ACHN (cell line): Measurements from ENCODE around the gene GOLT1A.

Experiments used
- DNase-seq: peaks from one replicate; pipeline ENCODE4 v3.0.0-alpha.2; 2015
- in situ Hi-C: cut with HindIII; loops from 2 replicates; pipeline ENCODE4 v1.10.0; 2017; ENCODE audit warnings: low sequenced_read_pairs, low pct_ligation_motif_present, low pct_unique_long_range_greater_than_20kb

GOLT1A gene

DNA sequence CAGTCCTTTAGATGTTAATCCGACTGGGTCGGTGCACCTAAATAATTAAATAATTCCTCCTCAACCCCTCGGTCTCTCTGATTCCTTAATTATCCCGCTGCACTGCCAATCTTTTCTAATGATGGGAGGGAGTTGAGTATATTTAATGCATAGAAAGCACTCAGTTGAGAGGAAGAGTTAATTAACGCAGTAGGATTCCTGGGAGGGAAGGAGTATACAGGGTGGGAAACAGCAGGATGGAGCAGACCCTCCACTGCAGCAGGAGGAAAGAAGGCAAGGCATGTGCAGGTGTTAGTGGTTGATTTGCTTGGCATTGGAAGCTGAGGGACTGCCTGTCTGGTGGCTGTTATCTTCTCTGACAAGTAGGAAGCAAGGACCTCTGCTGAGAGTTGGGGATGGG lies 37.7 kb downstream of the GOLT1A start:
- DNase-seq, result no peak
- in situ Hi-C loops, result no loop called here

DNA sequence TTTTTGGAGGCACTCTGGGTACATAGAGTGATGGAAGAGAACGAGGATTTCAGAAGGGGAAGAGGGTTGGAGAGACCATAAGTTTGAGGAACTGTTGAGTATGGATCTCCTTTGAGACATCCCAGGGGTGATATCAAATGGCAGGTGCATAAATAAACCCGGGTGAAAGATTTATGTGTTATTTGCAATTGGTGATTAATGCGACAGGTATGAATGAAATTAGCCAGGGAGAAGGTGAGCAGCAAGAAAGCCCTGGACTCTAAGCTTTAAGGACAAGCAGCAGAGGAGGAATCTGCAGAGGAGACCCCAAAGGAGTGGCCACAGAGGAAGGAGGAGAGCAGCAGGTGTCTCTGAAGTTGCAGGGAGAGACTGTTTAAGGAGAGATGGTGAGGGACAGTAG lies 38.8 kb downstream of the GOLT1A start:
- in situ Hi-C loops, result loop anchor here (25.0 kb wide), 1 partner anchor 187 kb away; the partner anchor contains the start of gene PLEKHA6
- DNase-seq, result no peak

DNA sequence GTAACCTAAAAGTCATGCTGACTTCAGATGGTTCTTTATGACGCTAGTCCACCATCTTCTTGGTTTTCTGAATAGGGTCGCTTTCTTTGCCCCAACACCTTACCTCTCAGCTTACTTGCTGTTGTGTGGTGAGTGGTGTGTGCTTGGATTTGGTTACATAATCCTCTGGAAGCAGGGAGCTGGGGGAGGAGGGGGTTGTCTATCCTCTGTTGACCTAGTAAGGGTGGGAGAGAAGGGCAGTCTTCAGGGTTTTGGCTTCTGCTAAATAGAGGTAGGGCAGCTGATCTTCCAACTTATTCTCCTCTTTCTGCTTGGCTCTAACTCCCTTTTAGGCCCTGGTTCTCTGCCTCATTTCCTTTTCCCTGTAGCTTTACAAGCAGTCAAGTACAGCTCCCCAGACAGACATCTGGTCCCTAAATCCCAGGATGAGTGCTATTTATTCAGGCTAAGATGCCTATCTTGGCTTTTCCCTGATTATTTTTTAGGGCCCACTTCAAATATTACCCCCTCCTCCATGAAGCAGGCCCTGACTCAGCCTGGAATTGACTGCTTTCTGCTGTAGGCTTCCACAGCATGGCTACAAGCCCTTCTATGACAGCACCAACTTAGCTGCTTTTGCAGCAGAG lies 41.3 kb downstream of the GOLT1A start:
- no peak for DNase-seq
- in situ Hi-C loops, result loop anchor here (25.0 kb wide), 1 partner anchor 190 kb away; the partner anchor contains the start of gene PLEKHA6

DNA sequence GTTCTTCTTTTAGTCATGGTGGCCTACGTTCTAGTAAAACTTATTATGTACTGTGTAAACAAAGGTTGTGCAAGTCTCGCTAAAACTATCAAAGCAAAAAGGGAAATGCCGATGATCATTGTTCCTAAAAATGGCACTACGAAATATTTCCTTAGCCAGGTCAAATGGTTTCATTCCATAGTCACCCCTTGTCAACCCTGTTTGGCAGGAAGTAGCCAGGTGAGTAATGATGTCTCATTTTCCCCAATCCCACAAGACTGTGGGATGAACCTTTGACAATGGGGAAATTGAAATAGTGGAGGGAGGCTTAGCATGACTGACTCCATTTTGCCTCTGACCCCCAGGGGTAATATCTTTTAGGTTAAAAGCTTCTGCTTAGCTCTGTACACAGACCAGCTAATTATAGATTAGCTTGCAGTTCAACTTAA lies 42.0 kb downstream of the GOLT1A start:
- in situ Hi-C loops, result loop anchor here (25.0 kb wide), 1 partner anchor 191 kb away; the partner anchor contains the start of gene PLEKHA6
- DNase-seq, result no peak

DNA sequence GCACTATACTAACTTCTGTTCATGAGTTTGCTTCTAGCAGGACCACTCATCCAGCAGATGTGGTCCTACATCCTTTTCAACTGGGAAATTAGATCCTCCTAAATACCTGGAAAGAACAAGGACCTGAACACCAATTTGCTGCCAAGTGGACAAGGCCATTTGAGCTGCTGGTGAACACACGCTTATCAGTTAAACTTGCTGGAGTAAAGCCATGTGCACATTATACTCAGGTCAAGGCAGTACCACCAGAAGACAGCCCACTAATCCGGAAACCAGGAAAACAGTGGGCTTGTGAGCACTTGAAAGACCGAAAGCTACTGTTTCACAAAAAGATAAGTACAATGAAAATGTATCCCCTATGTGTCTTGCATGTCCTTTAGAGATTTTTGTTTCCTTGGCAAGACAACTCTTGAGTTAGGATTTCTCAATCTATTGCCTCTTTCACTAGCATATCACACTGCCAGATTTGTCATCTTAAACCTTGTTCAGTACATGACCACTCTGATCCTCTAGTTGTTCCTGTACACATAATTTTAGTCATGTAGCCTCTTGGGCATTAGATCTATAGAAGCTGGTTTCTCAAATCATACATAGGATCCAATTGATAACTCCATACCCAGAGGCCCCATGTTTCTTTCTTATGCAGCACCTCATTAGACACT lies 43.2 kb downstream of the GOLT1A start:
- in situ Hi-C loops, result loop anchor here (25.0 kb wide), 1 partner anchor 192 kb away; the partner anchor contains the start of gene PLEKHA6
- no peak for DNase-seq

DNA sequence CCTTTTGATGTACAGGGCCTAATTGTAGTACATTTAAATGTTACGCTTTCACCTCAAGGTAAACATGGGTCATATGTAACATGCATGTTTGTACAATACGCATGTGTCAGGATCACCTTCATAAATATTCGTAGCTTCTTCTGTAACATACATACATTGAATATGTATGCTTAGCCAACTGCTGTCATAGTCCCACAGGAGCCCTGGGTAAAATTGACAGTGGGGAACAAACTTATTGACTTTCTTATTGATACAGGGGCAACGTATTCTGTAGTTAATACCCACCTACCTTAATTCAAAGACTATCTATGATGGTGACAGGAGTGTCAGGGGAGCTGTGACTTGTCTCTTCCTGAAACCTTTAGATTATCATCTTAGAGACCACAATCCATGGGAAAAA lies 43.9 kb downstream of the GOLT1A start:
- in situ Hi-C loops, result loop anchor here (25.0 kb wide), 1 partner anchor 192 kb away; the partner anchor contains the start of gene PLEKHA6

DNA sequence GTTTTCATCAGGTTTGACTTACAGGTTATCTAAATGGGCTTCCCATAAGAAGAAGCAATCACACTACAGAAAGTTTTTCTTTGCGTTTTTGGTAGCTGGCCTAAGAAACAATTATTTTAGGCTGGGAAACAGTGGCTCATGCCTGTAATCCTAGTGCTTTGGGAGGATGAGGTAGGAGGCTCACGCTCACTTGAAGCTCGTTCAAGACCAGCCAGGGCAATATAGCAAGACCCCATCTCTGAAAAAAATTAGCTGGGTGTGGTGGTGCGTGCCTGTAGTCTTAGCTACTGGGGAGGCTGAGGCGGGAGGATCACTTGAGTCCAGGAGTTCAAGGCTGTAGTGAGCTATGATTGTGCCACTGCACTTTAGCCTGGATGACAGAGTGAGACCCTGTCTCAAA lies 46.1 kb downstream of the GOLT1A start:
- in situ Hi-C loops, result loop anchor here (25.0 kb wide), 1 partner anchor 195 kb away; the partner anchor contains the start of gene PLEKHA6
- DNase-seq, result no peak

More for the DNA sequence above, 43.9 kb downstream of the GOLT1A start:
- peak; percentile 20 for DNase-seq

DNA sequence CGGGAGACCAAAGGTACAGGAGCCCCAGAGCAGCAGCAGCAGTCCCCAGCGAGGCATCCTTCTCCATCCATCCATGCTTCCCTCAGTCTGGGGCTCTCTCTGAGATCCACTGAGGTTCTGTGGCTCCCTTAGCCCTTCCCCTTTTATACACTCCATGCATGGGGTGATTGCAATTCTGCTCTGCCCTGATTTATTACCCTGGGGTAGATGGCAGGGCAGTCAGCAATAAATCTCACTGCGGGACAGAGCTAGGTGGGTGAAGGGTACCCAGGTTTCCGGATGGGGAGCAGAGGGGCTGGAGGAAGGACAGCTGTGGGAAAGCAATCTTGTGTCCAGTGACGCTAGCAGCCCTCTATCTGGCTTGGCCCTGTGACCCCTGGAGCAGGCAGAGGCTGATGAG lies 47.6 kb downstream of the GOLT1A start, which contains the start of gene REN:
REN (minus strand) TSS at position 119 of the 400 bp plus-strand sequence; CDS start at position 75, 44 bp downstream.
- DNase-seq, result no peak
- in situ Hi-C loops, result loop anchor here (25.0 kb wide), 1 partner anchor 196 kb away; the partner anchor contains the start of gene PLEKHA6

DNA sequence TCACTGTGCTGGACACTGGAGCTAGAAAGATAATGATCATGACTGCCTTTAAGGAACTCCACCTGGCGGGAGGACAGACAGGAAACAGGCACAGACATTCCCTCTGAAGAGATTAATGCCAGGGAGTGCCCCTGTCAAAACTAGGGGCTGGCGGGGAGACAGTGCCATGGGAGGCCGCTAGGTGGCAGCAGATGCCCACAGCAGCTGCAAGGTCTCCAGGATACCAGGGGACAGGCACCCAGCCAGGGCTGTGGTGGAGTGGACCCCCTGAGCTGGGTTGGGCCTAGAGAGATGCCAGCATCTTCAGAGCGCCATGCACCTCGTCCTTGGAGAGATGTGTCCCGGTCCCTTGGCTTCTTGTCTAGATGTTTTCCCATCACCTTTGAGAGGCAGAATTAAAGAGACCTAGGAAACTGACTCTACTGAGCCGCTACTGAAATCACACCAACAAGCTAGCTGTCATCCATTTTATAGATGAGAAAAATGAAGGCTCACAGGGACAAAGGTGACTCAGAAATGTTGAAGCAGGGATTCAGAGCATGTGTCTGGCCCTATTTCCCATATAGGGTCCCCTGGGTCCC lies 51.2 kb downstream of the GOLT1A start:
- DNase-seq, result peak; percentile 74
- in situ Hi-C loops, result loop anchor here (25.0 kb wide), 1 partner anchor 200 kb away; the partner anchor contains the start of gene PLEKHA6

DNA sequence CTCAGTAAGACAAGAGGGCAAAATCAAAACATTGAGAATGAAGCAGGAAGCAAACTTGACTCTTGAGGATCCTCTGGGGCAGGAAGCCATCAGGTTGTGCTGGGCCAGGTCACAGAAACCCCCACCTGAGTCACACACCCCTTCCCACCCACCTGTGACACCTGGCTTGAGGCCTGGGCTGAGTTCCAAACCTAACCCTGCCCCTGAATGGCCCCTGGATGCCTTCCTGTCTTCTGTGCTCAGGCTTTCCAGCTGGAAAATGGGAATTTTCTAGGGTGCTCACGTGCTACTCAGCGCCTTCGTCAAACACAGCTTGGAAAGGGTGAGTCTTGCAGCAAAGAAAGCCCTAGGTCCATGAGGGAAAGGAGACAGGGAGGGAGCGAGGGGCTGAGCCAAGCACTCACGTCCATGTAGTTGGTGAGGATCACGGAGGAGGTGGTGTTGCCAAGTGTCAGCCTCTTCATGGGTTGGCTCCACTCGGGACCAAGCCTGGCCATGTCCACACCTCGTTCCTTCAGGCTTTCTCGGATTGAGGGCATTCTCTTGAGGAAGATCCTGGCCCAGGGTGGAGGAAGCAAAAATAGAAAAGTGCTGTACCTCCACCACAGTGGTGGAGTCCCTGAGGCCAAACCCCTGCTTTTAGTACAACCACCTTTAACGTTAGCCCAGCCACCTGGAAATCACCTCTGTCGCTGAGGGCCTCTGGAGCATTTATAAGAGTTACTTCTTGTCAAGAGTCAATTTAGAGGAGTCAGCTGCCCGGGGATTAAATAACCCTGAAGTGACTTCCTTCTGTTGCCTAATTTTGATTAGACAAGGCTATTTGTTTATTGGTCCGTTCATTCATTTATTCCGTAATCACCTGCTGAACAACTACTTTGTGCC lies 51.9 kb downstream of the GOLT1A start:
- in situ Hi-C loops, result loop anchor here (25.0 kb wide), 1 partner anchor 200 kb away; the partner anchor contains the start of gene PLEKHA6
- DNase-seq, result no peak

DNA sequence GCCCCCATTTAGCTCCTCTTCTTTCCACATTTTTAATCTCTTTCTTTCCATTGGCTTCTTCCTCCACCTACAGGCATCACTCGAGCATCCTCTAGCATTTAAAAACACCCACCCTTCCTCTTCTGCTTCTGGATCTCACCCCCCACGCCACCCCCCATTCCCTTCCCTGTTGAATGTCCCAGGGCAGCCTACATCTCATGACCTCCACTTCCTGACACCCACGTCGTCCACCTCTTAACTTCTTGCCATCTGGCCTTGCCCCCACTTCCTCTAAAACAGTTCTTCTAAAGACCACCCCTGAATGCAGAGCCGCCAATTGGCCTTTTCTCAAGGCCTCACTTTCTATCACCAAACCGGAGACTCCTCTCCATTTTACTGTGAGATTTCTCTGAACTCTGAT lies 55.8 kb downstream of the GOLT1A start:
- in situ Hi-C loops, result loop anchor here (25.0 kb wide), 1 partner anchor 204 kb away; the partner anchor contains the start of gene PLEKHA6
- no peak for DNase-seq

DNA sequence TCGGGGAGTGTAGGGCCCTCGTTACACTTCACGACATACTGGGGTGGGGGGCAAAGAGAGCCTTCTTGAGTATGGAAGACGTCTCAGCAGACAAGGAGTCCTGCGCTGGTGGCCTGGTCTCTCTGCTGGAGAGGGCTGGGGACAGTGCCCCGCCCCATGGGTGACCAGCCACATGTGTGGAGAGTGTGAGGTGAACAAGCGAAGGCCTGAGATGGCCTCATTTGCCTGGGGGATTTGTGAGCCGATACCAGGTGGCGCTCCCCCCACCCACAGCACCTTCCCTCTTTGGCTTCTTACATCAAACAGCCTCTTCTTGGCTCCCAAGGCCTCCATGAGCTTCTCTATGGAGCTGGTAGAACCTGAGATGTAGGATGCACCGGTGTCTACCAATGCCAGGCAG lies 57.9 kb downstream of the GOLT1A start:
- in situ Hi-C loops, result loop anchor here (25.0 kb wide), 1 partner anchor 206 kb away; the partner anchor contains the start of gene PLEKHA6
- DNase-seq, result no peak

DNA sequence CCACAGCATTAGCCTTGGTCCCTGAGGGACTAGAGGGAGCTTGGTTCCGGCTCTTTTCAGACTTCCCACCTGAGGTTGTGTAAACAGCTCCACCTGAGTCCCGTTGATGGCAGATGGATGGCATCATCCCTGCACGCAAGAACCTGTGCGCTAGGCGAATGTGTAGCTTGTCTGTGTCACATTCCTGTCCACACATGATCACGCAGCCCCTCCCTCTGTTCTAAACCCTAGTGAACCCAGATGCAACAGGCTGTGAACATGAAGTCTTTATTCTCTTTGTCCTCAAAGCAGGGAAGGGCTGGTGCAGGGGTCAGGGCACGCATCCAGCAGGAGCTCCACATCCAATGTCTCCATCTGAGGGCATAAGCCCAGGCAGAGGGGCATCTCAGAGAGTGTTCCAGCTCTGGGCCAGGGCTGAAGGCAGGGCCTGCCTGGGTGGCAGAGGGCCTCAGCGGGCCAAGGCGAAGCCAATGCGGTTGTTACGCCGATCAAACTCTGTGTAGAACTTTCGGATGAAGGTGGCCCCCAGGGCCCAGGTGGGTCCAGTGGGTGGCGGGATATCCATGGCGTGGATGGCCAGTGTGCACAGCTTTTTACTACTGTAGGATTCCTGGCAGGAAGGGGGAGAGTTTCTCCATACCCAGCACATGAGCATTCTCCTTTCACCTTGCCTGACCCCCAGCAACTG lies 59.1 kb downstream of the GOLT1A start:
- in situ Hi-C loops, result loop anchor here (25.0 kb wide), 1 partner anchor 208 kb away; the partner anchor contains the start of gene PLEKHA6
- no peak for DNase-seq

DNA sequence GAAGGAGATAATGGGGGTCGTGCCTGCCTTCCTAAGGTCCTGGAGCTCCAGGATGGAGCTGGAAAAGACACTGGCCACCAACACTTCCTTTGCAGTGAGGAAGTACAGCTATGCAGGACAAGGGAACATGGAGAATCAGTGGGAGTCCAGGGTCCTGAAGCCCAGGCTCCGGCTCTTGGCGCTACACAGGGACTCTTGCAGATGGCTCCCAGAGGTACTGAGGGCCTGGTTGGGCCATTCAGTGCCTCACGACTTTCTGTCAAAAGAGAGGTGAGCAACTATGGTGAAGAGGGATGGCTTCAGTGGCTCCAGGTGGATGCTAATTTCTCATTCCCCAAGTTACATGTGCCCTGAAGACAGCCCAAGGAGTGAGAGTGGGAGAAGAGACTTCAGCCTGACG lies 60.1 kb downstream of the GOLT1A start:
- in situ Hi-C loops, result loop anchor here (25.0 kb wide), 1 partner anchor 209 kb away; the partner anchor contains the start of gene PLEKHA6
- DNase-seq, result no peak

DNA sequence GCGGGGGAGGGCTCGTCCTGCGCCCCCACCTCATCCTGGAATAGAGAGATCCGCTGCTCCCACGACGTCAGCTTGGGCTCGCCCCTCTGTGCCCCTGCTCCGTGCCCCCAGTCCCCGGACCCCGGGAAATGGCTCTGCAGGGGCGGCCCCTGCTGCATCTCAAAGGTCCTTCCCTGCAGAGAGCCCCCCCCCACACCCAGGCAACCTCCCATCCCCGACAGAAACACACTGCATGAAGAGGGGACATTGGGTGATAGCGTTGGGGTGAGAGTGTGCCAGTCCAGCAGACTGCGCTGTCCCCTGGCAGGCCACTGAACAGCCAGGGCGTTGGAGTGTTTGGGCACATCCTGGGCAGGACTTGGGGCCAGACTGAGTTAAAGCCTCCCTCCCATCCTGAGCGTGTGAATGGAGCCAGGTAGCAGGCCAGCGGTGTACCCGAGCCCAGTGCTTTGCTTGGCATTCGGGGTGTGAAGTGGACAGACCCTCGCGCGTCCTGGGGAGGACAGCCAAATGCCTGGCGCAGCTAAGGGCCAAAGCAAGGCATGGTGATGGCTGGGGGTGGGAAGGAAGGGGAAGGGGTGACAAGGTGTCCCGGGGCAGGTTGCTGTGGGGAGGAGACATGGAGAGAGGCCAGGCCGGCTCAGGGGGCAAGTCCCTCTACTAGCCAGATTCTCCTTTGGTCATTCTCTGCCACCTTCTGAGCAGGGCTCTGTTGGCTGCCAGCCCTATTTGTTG lies 61.3 kb downstream of the GOLT1A start:
- in situ Hi-C loops, result loop anchor here (25.0 kb wide), 1 partner anchor 210 kb away; the partner anchor contains the start of gene PLEKHA6
- DNase-seq, result no peak

DNA sequence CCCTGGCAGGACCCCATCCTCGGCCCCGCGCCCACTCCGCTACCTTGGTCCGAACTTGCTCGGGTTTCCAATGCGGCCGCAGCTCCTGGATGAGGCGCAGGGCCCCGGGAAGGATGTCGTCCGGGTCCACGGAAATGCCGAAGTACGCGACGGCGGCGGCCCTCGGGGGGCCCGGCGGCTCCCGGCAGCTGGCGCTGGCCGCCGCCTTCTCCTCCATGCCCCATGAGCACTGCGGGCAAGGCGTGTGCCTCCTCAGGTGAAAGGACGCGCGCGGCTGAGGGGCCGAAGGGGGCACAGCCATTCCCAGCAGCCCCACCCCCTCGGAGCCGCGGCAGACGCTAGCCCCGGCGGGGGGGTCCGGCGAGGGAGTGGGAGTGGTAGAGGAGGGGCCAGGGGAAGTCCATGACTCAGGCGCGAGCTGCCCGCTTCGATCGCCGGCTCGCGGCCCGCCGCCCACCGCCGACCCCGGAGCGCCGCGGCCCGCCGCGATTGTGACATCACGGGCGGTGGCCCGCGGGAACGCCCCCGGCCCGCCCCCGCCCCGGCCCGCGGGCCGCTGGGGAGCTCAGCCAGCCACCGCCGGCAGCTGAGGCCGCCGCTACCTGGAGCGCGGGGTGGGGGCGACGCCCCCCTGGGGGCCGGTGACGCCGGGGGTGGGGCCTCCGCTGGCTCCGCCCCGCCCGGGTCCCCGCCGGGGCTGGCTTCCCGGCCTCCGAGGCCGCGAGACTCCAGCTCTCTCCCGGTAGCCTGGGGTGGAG lies 62.1 kb downstream of the GOLT1A start, which contains the start of gene ETNK2:
ETNK2 (minus strand) TSS at position 493 of the 758 bp plus-strand sequence; CDS start at position 301, 192 bp downstream.
- in situ Hi-C loops, result loop anchor here (25.0 kb wide), 1 partner anchor 211 kb away; the partner anchor contains the start of gene PLEKHA6
- DNase-seq, result peak; percentile 66
